Osteoblast (primary cell): ENCODE data around the gene LRRC4C. TPM values are rescaled to one million over a fixed set of nuclear protein-coding genes. Genes with fewer than 3 reads are reported as not detected.

ENCODE experiments used
- DNase-seq: peaks from one replicate; pipeline ENCODE4 v3.0.0; 2011; ENCODE audit warnings: low spot score, mixed read lengths; ENCODE audit not compliant: insufficient read length; ENCODE audit errors: missing footprints
- H2AFZ ChIP-seq: 2 replicates; pipeline ENCODE4 v1.6.0; 2011; ENCODE audit warnings: mild to moderate bottlenecking, low read length
- H3K27ac ChIP-seq: 2 replicates; pipeline ENCODE4 v1.5.1; 2011; ENCODE audit warnings: mild to moderate bottlenecking, low read depth, low read length, moderate library complexity
- H3K27me3 ChIP-seq: 2 replicates; pipeline ENCODE4 v1.6.0; 2012; ENCODE audit warnings: mild to moderate bottlenecking, control low read depth, inconsistent platforms, low read length, moderate library complexity; ENCODE audit not compliant: insufficient read depth
- H3K36me3 ChIP-seq: 2 replicates; pipeline ENCODE4 v1.5.1; 2011; ENCODE audit warnings: mild to moderate bottlenecking, low read length, control low read depth, moderate library complexity; ENCODE audit not compliant: insufficient read depth
- H3K4me1 ChIP-seq: 2 replicates; pipeline ENCODE4 v1.5.1; 2011; ENCODE audit warnings: mild to moderate bottlenecking, low read length, control low read depth, moderate library complexity; ENCODE audit not compliant: insufficient read depth
- H3K4me2 ChIP-seq: 2 replicates; pipeline ENCODE4 v1.6.0; 2011; ENCODE audit warnings: mild to moderate bottlenecking, low read length; ENCODE audit not compliant: insufficient read depth
- H3K4me3 ChIP-seq: fragments of 200-600 bp; sonication (generic); 3 replicates; pipeline ENCODE4 v1.5.1; 2012; ENCODE audit warnings: mild to moderate bottlenecking, low read length, inconsistent platforms; ENCODE audit not compliant: insufficient read depth
- H3K79me2 ChIP-seq: 2 replicates; pipeline ENCODE4 v1.6.0; 2012; ENCODE audit warnings: mild to moderate bottlenecking, low read length, control low read depth, inconsistent platforms; ENCODE audit not compliant: insufficient read depth
- H3K9me3 ChIP-seq: 2 replicates; pipeline ENCODE4 v1.5.1; 2011; ENCODE audit warnings: low read depth, low read length, control low read depth
- H4K20me1 ChIP-seq: 2 replicates; pipeline ENCODE4 v1.6.0; 2012; ENCODE audit warnings: mild to moderate bottlenecking, low read length, control low read depth; ENCODE audit not compliant: insufficient read depth
- CTCF ChIP-seq: IDR thresholded peaks from 2 replicates; pipeline ENCODE4 v1.5.1; 2011; ENCODE audit warnings: mild to moderate bottlenecking, low read depth, low read length, moderate library complexity; ENCODE audit errors: extremely low read depth
- total RNA-seq: library from RNA; depleted of rRNA; stranded (reverse); fragments of >200 nt; gene quantifications from 2 replicates; pipeline ENCODE4 v1.2.3, GENCODE V29; 2012

The LRRC4C gene
- total RNA-seq, 1 donor = 2.2 TPM

- H3K4me2 ChIP-seq = no peak overlapping the region
- H3K4me1 ChIP-seq = no peaks in the 10 kb centered on the region
- H3K36me3 ChIP-seq = no peaks in the 10 kb centered on the region
- H3K27me3 ChIP-seq = no peaks in the 10 kb centered on the region
- H4K20me1 ChIP-seq = no peaks in the 10 kb centered on the region
- no peak overlapping the region for H3K4me3 ChIP-seq
- no peak for DNase-seq
- H3K9me3 ChIP-seq = no peaks in the 10 kb centered on the region
- H3K79me2 ChIP-seq = no peaks in the 10 kb centered on the region
- no peak overlapping the region for H2AFZ ChIP-seq
- TF ChIP-seq CTCF = no peak
- no peak overlapping the region for H3K27ac ChIP-seq
Observed at GRCh38 chr11:40384991-40385390, 1074.5 kb downstream of the LRRC4C start.

GRCh38 chr11:40381481-40381880, 1078.0 kb downstream of the LRRC4C start:
- no peaks in the 10 kb centered on the region for H3K79me2 ChIP-seq
- no peak overlapping the region for H2AFZ ChIP-seq
- DNase-seq = no peak
- H3K27me3 ChIP-seq = no peaks in the 10 kb centered on the region
- no peak for TF ChIP-seq CTCF
- H4K20me1 ChIP-seq = no peaks in the 10 kb centered on the region
- H3K36me3 ChIP-seq = no peaks in the 10 kb centered on the region
- H3K27ac ChIP-seq = no peak overlapping the region
- H3K9me3 ChIP-seq = no peaks in the 10 kb centered on the region
- no peak overlapping the region for H3K4me3 ChIP-seq
- H3K4me1 ChIP-seq = no peaks in the 10 kb centered on the region
- no peak overlapping the region for H3K4me2 ChIP-seq

- H2AFZ ChIP-seq = no peak overlapping the region
- H3K4me1 ChIP-seq = no peaks in the 10 kb centered on the region
- DNase-seq = no peak
- no peak overlapping the region for H3K4me3 ChIP-seq
- no peaks in the 10 kb centered on the region for H3K27me3 ChIP-seq
- no peak overlapping the region for H3K27ac ChIP-seq
- H3K36me3 ChIP-seq = no peaks in the 10 kb centered on the region
- no peak for TF ChIP-seq CTCF
- H3K4me2 ChIP-seq = no peak overlapping the region
- H3K79me2 ChIP-seq = no peaks in the 10 kb centered on the region
- H4K20me1 ChIP-seq = no peaks in the 10 kb centered on the region
- no peaks in the 10 kb centered on the region for H3K9me3 ChIP-seq
Observed at GRCh38 chr11:40380835-40381234, 1078.6 kb downstream of the LRRC4C start.

- no peaks in the 10 kb centered on the region for H4K20me1 ChIP-seq
- TF ChIP-seq CTCF = no peak
- no peaks in the 10 kb centered on the region for H3K27me3 ChIP-seq
- no peak overlapping the region for H3K4me2 ChIP-seq
- H3K79me2 ChIP-seq = no peaks in the 10 kb centered on the region
- no peak overlapping the region for H3K4me3 ChIP-seq
- no peaks in the 10 kb centered on the region for H3K9me3 ChIP-seq
- no peaks in the 10 kb centered on the region for H3K36me3 ChIP-seq
- H3K27ac ChIP-seq = no peak overlapping the region
- no peak for DNase-seq
- H2AFZ ChIP-seq = no peak overlapping the region
- no peaks in the 10 kb centered on the region for H3K4me1 ChIP-seq
Observed at GRCh38 chr11:40376331-40376730, 1083.1 kb downstream of the LRRC4C start.
